Limb (tissue), 2 donors: ENCODE results near the gene LAMB2.

ENCODE experiments used
- DNase-seq, 2 donors: peaks; one replicate each; pipeline ENCODE4 v3.0.0-alpha.2; 2016; ENCODE audit errors: extremely low spot score in 2 of 2

The LAMB2 gene

GRCh38 chr3:49161808-49162530, 29.1 kb upstream of the LAMB2 start:
- DNase-seq, result no peak

GRCh38 chr3:49161197-49161596, 28.3 kb upstream of the LAMB2 start:
- no peak for DNase-seq

DNA sequence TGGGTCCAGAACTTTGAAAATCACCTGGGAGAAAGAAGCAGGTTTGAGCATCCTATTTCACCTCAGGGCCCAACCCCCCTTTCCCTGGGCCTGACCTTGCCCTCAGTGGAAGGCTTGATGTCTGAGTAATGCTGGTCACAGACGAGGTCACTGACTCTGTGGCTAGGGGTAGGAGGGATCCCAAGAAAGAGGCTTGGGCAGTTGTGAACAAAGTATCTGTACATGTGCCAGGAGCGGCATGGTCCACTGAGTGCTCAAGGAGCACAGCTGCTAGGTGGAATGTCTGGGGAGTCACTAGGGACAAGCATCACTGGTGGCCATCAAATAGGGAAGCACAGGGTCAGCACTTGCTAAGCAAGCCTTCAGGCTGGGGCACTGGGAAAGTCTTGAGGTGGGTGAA, 25.9 kb upstream of the LAMB2 start:
- DNase-seq, result no peak

DNA sequence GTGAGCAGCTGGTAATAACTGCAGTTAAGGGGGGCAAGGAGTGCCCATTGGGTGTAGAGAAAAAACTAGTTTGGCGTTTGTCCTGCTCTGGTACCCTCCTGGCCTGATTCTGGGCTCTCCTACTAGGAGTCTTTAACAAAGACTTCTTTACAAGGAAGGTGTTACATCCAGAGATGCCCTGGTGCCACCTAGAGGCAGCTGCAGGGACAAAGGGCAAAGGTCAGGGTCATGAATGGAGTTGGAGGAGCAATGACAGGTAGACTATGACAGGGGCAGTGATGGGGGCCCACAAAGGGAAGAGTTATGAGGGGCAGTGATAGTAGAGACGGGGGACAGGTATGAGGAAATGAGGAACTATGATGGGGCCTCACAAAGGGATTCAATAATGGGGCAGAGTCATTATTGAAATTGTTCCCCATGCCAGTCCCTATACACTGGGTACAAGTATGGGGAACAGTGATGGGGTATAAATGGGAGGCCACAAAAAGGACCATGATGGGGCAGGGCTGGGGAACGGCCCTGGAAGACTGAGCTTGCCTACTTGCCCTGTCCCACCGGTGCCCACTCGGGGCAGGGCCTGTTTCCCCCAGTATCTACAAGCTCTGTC, 25.4 kb upstream of the LAMB2 start:
- no peak for DNase-seq

- DNase-seq, result no peak
Observed at GRCh38 chr3:49157289-49157688, 24.4 kb upstream of the LAMB2 start.

- no peak for DNase-seq
Observed at GRCh38 chr3:49153349-49153912, 20.6 kb upstream of the LAMB2 start.

DNA sequence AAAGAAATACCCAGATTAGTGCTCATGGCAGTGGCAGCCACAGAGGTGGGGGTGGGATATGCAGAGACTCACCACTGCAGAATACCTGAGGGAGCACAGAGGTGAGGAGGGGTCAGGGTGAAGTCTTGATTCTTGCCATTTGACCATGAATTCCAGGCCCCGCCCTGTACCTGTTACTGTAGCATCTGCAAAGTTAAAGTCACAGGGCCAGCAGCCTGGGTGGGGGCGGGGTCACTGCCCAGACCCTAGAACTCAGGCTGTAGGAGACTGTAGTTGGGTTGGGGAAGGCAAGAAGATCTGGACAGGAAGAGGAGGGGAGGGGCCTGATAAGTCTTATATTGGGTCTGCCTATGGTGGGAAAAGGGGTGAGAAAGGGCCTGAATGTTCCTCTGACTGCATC, 18.8 kb upstream of the LAMB2 start:
- no peak for DNase-seq

GRCh38 chr3:49148159-49148558, 15.3 kb upstream of the LAMB2 start:
- no peak for DNase-seq

- DNase-seq, result no peak
Observed at GRCh38 chr3:49140080-49140479, 7.2 kb upstream of the LAMB2 start.

DNA sequence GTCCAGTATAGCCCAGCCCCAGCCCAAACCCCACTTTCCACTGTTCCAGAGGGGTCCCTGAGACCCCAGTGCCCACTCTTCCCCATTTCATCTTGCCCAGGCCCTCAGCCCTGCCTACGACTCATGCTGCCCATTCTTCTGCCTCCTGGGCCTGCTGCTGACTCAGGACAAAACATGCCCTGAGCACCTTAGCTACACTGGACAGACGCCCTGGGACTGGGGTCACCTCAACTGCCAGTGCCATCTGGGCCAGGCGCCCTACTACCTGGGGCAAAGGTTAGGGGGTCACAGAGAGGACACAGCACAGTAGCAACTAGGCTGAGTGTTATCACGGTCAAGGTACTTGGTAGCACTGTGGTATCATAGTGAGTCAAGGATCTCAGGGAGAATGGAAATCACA, 2.6 kb upstream of the LAMB2 start:
- no peak for DNase-seq

- DNase-seq, result no peak
Observed at GRCh38 chr3:49134471-49135265, 1.8 kb upstream of the LAMB2 start.

GRCh38 chr3:49133226-49133951, 539 bp upstream of the LAMB2 start:
- DNase-seq, result peak; percentile 91 to 92

DNA sequence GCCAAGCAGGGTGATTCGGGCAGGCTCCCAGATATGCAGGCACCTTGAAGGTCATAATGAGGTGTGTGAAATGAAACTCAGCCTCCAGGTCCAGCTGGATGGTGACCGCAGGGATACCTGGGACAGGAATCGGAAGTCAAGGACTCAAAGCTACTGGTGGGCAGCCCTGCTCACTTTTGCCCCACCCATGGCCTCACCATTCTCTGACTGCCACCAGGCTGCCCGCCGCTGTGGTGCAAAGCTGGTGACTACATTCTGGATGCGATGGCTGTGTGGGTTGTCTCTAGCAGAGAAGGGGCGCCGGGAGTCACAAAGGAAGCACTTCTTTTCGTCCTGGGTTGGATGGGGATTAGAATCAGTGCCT, 795 bp downstream of the LAMB2 start:
- DNase-seq, result no peak

DNA sequence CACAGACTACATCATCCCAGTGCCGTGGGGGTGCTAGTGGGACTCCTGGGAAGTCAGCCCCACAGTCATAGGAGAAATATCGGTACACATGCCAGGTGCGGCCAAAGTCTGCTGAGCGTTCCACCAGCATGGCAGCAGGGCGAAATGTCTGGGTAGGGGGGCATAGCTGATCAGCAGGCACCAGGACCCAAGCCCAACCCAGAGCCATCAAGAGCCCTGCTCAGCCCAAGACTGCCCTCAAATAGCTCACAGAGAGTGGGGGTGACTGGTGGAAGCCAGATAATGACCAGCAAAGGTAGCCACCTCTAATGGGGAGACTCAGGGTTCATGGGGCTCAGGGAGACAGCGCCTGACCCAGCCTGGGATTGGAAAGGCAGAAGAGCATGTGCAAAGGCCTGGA, 1.3 kb downstream of the LAMB2 start:
- no peak for DNase-seq

GRCh38 chr3:49131040-49131439, 1.8 kb downstream of the LAMB2 start:
- no peak for DNase-seq

- DNase-seq, result no peak
Observed at GRCh38 chr3:49124991-49125670, 7.7 kb downstream of the LAMB2 start.

DNA sequence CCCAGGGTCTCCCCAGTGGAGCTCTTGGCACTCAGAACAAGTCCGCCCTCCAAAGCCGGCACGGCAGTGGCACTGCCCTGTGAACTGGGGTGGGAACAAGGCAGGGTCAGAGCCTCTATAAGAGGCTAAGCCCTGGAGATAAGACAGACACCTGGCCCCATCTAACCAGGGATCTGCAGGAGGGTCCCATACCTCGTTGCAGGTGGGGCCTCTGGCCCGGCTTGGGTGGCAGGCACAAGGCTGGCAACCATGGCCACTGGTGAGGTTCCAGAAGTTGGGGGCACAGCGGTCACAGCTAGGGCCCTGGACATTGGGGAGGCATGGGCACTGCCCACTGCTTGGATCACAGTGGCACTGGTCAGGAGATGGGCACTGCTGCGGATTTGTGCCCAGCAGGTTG, 8.6 kb downstream of the LAMB2 start:
- DNase-seq, result no peak

DNA sequence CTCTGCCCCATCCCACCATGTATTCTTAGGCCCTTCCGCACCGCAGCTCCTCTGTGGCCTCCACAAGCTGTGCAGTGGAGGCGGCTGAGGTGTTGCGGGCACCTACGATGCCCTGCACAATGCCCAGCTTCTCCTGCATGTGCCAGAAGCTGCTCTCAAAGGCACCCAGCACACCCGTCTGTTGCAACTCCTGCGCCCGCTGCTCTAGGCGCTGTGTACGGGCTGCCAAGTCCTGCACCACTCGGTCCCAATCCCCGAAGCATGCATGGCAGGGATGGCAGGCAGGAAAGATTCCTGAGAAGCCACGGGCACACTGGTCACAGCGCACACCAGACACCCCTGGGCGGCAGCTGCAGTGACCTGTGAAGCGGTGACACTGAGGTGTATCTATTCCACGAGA, 9.2 kb downstream of the LAMB2 start:
- DNase-seq, result no peak

DNA sequence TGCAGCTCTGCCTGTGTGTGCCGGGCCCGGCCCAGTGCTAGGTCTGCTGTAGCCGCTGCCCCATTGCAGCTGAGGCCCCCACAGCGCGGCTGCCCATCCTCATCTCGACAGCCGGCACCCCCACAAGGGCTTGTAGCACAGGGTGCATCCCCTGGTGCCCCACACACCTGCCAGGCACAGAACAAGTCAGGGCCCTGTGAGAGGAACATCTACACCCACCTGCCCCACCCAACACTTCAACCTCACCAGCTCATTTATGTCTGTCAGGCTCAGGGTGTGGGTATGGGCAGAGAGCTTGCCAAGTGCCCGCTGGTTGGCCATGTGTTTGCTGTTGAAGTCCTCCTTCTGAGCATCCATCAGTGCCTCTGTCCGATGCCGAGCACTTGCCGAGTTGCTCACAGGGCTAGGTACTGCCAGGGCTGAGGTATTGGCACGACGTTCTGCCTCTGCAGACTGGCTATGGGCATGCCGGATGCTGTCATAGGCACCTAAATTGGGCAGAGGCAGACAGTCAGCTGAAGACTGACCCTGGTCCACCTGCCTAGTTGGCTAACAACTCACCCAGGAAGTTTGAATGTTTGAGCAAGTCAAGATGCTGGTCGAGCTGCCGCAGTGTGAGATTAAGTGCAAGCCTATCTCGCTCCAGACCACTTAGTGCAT, 9.8 kb downstream of the LAMB2 start:
- DNase-seq, result no peak

DNA sequence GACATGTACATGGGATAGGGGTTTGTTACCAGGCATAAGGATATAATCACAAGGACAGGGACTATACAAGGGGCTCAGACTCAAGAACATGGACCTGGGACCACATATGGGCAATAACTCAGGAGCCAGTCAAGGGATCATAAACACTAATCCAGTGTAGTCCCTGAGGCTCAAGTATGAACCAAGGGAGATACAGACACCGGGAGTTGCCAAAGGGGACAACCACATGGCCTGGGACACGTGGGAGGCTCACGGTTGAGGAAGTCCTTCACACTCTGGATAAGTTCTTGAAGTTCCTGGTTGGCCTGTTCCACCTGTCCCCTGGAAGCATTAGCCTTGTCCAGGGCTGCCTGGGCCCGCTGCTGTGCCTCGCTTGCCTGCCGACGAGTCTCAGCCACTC, 10.4 kb downstream of the LAMB2 start:
- DNase-seq, result no peak

DNA sequence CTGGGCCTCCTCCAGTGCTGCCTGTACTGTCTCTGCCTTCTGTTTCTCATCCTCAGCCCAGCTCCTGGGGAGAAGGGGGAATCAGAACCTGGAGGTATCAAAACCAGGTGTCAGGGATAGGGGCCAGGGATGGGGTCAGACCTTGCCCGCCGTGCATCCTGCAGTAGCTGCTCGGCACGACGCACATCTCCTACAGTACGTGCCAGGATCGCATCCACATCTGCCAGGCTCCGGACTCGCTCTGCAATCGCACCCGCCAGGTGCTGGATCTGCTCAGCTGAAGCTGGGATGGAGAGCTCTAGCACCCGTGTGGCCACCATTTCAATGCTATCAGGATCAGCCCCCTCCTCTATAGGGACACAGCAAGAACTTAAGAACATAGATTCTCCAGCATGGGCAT, 10.8 kb downstream of the LAMB2 start:
- no peak for DNase-seq
